Fibroblast of skin of left quadriceps (primary cell): Measurements from ENCODE around the gene YBX2.
A peak's percentile ranks its signal among the peaks of the same experiment; 100 is the strongest.
"Not testable (repeated sequence)": the region's sequence is repeated elsewhere in the genome, so short reads cannot be mapped to it uniquely, and the experiment has no call there.

Experiments used
- DNase-seq, 2 experiments: peaks; one replicate each; pipeline ENCODE4 v3.0.0-alpha.2; 2013; ENCODE audit warnings: low read depth in 2 of 2

Gene YBX2

DNA sequence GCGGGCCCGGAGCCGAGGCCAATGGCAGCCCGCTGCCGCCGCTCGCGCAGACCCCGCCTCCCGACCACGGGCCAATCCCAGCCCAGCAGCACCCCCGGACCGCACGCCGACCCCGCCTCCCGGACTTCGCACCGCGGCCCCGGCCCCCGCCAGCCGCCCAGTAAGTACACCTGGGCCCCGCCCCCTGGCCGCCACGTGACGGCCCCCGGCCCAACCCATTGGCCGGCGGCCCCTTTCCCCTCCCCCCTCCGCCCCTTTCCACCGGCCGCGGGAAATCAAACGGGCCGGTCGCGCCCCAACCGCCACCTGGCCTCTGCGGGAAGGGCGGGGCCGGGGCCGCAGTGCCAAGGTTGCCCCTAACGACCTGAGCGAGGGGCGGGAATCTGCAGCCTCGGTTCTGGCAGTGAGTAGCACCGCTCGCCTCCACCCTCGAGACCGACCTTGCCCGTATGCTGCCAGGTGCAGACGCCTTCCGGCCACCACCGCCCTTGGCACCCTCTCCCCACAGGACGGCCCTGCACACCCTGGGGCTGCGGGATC is at the start of gene YBX2:
TSS of gene YBX2 (minus strand) at position 26 of the 540 bp plus-strand sequence. CDS start 139 bp downstream, outside the sequence.
- DNase-seq = no peak

DNA sequence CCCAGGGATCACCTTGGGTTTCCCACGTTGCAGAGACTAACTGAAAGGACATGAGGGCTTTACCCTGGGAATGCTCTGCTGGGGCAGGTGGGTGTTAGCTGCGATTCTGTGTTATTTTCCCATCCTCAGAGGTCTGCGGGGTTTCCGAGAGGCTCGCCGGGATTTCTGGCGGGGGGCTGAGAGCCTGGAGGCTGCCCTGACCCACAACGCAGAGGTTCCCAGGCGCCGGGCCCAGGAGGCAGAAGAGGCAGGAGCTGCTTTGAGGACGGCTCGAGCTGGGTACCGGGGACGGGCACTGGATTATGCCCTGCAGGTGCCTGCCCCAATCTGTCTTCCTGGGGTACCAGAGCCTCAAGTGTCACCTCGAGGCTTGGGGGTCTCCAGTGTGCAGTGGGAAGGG is 48.8 kb upstream of the YBX2 start:
- no peak for DNase-seq

DNA sequence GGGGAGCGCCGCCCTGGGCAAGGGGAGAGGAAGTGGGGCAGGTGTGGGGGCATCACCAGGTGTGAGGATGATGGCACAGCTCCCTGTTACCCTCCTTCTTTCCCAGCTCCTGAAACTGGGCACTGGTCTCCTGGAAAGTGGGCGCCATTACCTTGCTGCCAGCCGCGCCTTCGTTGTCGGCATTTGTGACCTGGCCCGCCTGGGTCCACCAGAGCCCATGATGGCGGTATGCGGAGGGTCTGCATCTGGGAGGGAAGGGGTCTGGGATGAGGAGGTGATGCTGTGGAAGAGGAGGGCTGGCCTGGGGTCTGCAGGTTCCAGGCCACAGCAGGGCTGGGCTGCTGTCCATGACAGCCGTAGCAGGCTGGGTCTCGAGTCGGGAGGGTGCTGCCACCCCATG is 47.4 kb upstream of the YBX2 start:
- no peak for DNase-seq

DNA sequence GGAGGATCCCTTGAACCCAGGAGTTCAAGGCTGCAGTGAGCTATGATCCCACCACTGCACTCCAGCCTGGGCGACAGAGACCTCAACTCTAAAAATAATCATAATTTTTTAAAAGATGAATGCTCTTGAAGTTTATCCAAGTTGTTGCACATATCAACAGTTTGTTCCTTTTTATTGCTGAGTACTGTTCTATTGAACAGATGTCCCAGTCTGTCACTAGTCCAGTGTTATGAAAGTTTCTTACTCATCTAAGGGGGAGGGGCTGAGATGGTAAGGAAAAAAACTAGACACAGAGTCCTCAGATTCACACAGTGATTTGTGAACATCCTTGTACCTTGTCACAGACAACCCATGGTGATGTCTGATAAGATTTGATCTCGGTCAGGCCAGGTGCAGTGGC is 45.7 kb upstream of the YBX2 start:
- no peak for DNase-seq

DNA sequence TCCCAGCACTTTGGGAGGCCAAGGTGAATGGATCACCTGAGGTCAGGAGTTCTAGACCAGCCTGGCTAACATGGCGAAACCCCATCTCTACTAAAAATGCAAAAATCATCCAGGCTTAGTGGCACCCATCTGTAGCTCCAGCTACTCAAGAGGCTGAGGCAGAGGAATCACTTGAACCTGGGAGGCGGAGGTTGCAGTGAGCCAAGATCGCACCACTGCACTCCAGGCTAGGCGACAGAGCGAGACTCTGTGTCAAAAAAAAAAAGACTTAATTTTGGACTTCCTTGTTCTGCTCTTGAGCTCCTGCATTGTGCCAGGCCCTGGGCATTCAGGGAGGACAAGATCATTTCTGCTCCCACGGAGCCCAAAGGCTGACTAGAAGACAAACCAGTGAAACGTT is 43.2 kb upstream of the YBX2 start:
- not testable (repeated sequence) for DNase-seq

DNA sequence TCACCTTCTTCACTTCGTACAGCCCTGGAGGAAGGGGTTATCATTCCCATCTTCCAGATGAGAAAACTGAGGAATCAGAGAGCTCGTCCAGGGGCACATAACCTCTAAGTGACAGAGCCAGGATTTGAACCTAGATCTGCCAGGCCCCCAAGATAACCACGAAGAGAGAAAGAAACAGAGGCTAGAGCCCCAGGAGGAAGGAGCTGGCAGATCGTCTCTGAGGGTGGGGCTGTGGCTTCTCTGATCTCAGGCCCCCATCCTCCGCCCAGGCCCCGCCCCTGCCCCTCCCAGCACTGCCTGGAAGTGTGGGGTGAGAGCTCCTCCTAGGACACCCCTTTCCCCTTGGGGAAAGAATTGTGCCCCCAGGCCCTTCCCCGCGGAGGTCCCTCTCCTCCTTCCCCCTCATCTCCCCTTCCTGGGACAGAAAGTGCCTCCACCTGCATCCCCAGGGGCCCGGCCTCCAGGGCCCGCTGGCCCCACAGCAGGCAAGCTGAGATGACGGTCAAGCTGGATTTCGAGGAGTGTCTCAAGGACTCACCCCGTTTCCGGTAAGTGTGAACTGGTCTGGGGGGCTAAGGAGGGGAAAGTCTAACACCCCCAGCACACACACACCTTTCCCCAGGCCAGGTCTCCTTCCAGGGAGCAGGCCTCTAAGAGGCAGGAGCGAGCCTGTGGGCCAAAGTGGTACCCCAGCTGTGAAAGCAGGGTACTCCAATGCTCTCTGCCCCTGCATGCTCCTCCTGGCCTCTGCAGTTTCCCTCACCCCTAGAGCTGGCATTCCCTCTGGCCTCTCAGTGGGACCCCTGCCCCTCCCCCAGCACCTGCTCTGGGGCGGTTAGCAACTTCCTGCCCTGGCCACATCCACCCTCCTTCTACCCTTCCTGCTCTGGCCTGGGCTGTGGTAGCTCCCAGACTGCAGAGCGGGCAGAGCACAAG is 42.1 kb upstream of the YBX2 start, which contains the start of gene ACAP1:
TSS of gene ACAP1 (plus strand) at position 290 of the 936 bp plus-strand sequence. CDS start at position 496, 206 bp downstream.
- no peak for DNase-seq

- DNase-seq = not testable (repeated sequence)
These were observed 41.3 kb upstream of the YBX2 start for GRCh38 chr17:7335765-7336164.

GRCh38 chr17:7334938-7335538 is 40.6 kb upstream of the YBX2 start:
- DNase-seq = no peak

GRCh38 chr17:7332600-7333069 is 38.2 kb upstream of the YBX2 start:
- not testable (repeated sequence) for DNase-seq

DNA sequence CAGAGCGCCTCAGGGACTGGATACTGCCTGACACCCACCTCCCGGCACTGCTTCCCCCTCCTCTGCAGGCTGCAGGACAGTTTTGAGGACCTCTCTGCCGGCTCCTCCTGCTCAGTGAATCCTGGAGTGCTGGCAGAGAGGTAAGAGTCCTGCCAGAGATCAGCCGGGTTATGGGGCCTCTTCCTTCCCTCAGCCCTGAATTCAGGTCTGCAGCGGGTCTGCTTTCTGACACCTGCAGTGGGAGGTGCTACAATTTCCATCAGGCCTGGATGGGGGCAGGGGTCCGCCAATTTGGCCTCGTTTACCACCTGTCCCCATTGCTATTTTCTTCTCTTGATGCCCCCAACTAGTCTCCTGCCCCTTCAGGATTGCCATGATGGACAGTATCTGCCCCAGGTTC is 37.7 kb upstream of the YBX2 start:
- no peak for DNase-seq

DNA sequence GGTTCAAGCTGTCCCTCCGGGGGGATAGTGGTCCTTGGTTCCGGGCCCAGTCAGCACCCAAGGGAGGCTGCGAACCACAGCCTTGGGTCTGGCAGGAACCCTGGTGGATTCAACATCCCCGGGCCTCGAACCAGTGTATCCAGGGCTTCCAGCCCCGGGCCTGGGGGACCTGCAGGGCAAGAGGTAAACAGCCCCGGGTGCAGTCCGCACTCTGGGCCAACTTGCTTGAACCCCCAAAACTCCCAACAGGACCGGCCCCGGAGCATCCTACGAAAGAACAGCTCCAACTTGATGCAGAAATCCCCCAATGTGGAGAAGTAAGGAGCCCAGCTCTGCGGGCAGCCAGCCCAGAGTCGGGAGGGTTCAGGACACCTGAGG is 36.2 kb upstream of the YBX2 start:
- no peak for DNase-seq

DNA sequence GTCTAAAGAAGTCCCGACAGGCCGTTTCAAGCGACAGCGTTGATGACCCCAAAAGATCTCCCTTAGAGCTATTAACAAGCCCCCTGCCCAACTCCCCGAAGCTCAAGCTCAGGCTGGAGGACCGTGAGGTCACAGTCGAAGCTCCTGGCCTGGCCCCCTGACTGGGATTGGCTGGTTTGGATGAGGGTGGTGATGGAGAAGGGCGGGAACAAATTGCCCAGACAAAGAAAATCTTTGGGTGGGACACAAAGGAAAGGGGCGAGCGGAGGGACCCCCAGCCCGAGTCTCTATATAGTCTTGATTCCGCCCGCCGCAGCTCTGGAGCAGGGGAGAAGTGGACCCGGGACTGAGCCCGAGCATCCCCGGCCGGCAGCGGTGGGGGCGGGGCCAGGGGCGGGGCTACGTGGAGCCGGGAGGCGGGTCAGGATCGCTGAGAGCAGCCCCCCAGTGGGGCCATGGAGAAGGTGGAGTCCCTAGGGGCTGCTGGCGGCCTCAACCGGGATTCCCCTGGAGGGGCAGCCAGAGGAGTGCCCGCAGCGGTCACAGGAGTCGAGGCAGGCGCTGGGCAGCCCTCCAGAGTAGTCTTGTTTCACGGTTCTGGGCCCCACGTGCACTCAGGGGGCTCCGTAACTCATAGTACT is 35.7 kb upstream of the YBX2 start:
- DNase-seq = no peak

DNA sequence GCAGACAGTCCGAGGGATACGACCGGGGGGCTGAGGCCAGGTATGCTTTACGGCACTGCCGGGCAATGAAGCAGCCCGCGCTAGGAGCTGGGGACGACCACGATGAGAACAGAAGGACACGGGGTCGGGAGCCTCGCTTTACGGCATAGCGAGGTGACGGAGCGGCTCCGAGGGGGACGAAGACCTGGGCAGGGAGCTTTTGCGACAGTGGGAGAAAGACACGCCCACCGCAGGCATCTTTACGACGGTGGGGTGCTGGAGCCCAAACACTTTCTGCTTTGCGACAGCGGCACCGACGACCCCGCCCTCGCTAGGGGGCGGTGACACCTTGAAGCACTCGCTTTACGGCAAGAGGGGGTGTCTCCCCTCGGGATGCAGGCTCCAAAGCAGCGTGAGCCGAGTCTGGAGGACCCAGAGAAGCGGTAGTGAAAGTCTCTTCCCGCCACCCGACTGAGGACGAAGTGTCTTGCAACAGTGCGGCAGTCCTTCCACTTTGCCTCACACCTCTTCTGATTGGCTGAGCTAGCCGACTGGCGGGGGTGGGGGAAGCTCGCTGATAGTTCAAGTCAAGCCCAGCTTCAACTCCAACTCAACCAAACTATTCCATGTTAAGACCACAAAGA is 35.0 kb upstream of the YBX2 start:
- DNase-seq = peak; percentile 99

DNA sequence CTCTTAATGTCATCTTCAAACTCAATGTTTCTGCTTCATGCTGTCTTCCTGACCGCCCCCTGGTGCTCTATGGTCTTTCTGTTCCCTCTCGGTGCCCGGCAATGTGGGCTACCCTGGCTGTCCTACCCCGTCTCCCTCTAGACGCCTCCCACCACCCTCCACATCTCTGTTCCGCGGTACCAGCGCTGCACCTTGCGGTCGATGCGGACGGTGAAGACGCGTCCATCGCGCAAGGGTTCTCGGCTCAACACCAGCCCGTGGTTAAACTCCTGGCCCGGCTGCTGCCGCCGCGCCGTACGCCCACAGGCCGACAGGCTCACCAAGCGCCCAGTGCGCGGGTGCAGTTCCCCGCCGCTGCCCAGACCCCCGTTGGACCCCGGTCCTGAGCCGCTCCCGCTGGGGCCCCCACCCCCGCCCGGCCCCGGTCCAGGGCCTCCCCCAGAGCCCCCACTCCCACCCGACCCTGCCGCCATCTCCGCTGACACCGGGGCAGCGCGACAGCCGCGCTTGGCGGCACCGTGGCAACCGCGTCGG is 34.5 kb upstream of the YBX2 start, which contains the start of gene NEURL4:
TSS of gene NEURL4 (minus strand) at position 496 of the 534 bp plus-strand sequence. CDS start at position 473, 23 bp downstream.
- no peak for DNase-seq

GRCh38 chr17:7328009-7328408 is 33.6 kb upstream of the YBX2 start:
- no peak for DNase-seq

DNA sequence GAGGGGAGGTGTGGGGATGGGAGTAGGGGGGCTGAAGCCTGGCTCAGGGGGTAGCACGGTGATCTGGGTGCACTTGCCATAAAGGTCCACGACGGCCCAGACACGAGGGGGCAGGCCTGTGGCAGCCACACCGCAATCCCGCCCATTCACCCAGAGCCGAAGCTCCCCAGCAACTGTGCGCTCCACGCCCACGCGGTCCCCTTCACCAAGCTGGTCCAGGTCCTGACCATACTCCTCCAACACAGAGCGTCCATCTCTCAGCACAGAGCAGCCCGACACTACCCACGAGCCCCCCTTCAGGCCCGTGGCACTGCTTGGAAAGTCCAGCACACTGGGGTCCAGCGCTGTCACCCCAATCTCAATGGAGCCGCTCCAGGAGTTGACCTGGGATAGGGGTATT is 33.1 kb upstream of the YBX2 start:
- DNase-seq = no peak

DNA sequence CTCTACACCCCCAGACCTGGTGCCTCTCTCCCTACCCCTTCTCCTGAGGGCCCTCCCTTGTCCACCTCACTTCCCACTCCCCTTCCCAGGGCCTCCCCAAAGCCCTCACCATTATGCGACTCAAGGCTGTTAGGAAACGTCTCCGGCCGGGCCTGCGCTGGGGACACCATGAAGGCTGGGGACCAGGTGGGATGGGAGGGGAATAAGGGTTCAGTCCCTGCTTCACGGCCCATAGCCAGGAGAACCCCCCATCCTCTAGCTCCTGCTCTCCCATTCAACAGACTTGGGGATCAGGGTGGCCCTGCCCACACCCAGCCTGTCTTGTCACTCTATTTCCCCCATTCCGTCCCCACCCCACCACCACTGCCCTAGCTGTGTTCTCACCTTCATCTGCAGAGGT is 32.6 kb upstream of the YBX2 start:
- DNase-seq = no peak

DNA sequence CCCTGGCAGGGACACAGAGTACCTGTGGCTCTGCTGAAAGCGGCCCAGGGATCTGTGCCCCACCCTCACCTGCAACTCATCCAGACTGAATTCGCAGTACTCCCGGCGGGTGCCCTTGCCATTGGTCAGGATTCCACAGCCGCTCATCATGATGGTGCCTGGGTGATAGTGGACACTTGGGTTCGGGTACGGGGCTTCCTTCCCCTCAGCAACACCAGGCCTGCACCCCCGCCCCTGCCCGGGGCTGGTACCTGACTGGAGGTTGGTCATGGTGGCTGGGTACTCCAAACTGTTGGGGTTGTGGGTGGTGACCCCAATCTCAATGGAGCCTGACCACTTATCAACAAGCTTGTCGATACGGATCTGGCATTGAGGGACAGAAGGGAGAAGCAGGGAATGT is 31.7 kb upstream of the YBX2 start:
- DNase-seq = no peak

GRCh38 chr17:7325031-7325528 is 30.6 kb upstream of the YBX2 start:
- no peak for DNase-seq

DNA sequence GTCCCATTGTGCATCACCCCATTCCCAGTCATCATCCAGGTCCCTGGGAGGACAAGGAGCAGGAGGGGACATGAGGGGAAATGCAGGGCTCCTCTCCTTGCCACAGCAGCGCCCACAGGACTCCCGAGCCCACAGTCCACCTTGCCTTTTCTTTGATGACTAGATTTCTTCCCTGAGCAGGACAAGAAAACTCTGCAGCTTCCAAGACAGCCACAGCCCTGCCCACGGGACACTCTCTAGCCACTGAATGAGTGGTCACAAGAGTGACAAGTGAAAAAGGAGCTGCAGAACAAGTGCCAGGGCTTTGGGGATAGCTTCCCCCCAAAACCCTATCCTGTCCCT is 30.0 kb upstream of the YBX2 start:
- DNase-seq = no peak

- no peak for DNase-seq
These were observed 29.4 kb upstream of the YBX2 start for GRCh38 chr17:7323731-7324437.
